HUES6 (cell line): ENCODE measurements around the gene SCN2B.
"Not testable (repeated sequence)": the region's sequence is repeated elsewhere in the genome, so short reads cannot be mapped to it uniquely, and the experiment has no call there.

Source experiments
- H3K27ac ChIP-seq: 2 replicates; pipeline ENCODE4 v1.7.0; 2013; ENCODE audit warnings: low read depth, mild to moderate bottlenecking, low read length, inconsistent platforms
- H3K27me3 ChIP-seq: 2 replicates; pipeline ENCODE4 v1.6.1; 2013; ENCODE audit warnings: low read length; ENCODE audit not compliant: control insufficient read depth, insufficient read depth
- H3K36me3 ChIP-seq: 2 replicates; pipeline ENCODE4 v1.6.1; 2013; ENCODE audit warnings: low read length; ENCODE audit not compliant: control insufficient read depth, insufficient read depth
- H3K4me1 ChIP-seq: 2 replicates; pipeline ENCODE4 v1.6.1; 2013; ENCODE audit warnings: low read length; ENCODE audit not compliant: control insufficient read depth, insufficient read depth
- H3K4me3 ChIP-seq: 2 replicates; pipeline ENCODE4 v1.5.1; 2013; ENCODE audit warnings: low read depth, low read length
- H3K9ac ChIP-seq: one replicate; pipeline ENCODE4 v1.6.1; 2013; ENCODE audit warnings: mild to moderate bottlenecking, low read length
- H3K9me3 ChIP-seq: 2 replicates; pipeline ENCODE4 v1.6.1; 2013; ENCODE audit warnings: low read depth, low read length; ENCODE audit not compliant: control insufficient read depth, insufficient read depth

SCN2B gene

GRCh38 chr11:118193910-118194566, 17.6 kb upstream of the SCN2B start:
- no peaks in the 10 kb centered on the region for H3K36me3 ChIP-seq
- H3K4me1 ChIP-seq = peaks cover 37% of the 10 kb centered on the region
- H3K9me3 ChIP-seq = peaks cover 10% of the 10 kb centered on the region; the same call in 1 of the 2 replicates
- H3K4me3 ChIP-seq = no peak overlapping the region
- no peaks in the 10 kb centered on the region for H3K27me3 ChIP-seq
- no peak overlapping the region for H3K9ac ChIP-seq
- no peak overlapping the region for H3K27ac ChIP-seq

- H3K9ac ChIP-seq, H3K4me3 ChIP-seq, H3K9me3 ChIP-seq, H3K27me3 ChIP-seq, H3K36me3 ChIP-seq, H3K27ac ChIP-seq: not testable (repeated sequence)
- H3K4me1 ChIP-seq = peaks cover 26% of the 10 kb centered on the region
These were observed 16.4 kb upstream of the SCN2B start for GRCh38 chr11:118192817-118193216.

GRCh38 chr11:118190942-118191506, 14.6 kb upstream of the SCN2B start:
- not testable (repeated sequence) for H3K36me3 ChIP-seq, H3K9me3 ChIP-seq
- peaks cover 15% of the 10 kb centered on the region for H3K4me1 ChIP-seq

GRCh38 chr11:118186346-118187107, 10.1 kb upstream of the SCN2B start:
- Histone ChIP-seq H3K27ac (no peak overlapping the region), H3K27me3 (no peaks in the 10 kb centered on the region; the same call in 1 of the 2 replicates), H3K4me3 (no peak overlapping the region), H3K9me3 (0 out of 2 replicates have a peak, but pooled peaks cover 2% of the 10 kb centered on the region), H3K9ac (no peak overlapping the region), H3K36me3 (no peaks in the 10 kb centered on the region), H3K4me1 (no peaks in the 10 kb centered on the region)

More at GRCh38 chr11:118190942-118191506, 14.6 kb upstream of the SCN2B start:
- not testable (repeated sequence) for H3K4me3 ChIP-seq, H3K27ac ChIP-seq, H3K9ac ChIP-seq, H3K27me3 ChIP-seq

GRCh38 chr11:118184784-118185579, 8.5 kb upstream of the SCN2B start:
- no peak overlapping the region for H3K4me3 ChIP-seq
- no peaks in the 10 kb centered on the region for H3K36me3 ChIP-seq
- H3K27ac ChIP-seq = no peak overlapping the region
- no peaks in the 10 kb centered on the region; the same call in 1 of the 2 replicates for H3K27me3 ChIP-seq
- H3K9ac ChIP-seq = no peak overlapping the region
- H3K9me3 ChIP-seq = no peaks in the 10 kb centered on the region
- peaks cover 11% of the 10 kb centered on the region for H3K4me1 ChIP-seq

- H3K9ac ChIP-seq, H3K36me3 ChIP-seq, H3K4me3 ChIP-seq, H3K27ac ChIP-seq, H3K9me3 ChIP-seq, H3K27me3 ChIP-seq: not testable (repeated sequence)
- H3K4me1 ChIP-seq = peaks cover 14% of the 10 kb centered on the region
These were observed 7.3 kb upstream of the SCN2B start for GRCh38 chr11:118183691-118184090.

- Histone ChIP-seq H3K9me3 (no peaks in the 10 kb centered on the region), H3K9ac (no peak overlapping the region), H3K27ac (no peak overlapping the region), H3K4me3 (peak overlapping the region; percentile 44), H3K27me3 (peaks cover 9% of the 10 kb centered on the region), H3K4me1 (peaks cover 23% of the 10 kb centered on the region), H3K36me3 (no peaks in the 10 kb centered on the region)
These were observed 3.9 kb upstream of the SCN2B start for GRCh38 chr11:118180300-118180703.

GRCh38 chr11:118176778-118177134, 317 bp upstream of the SCN2B start:
- Histone ChIP-seq H3K4me3 (no peak overlapping the region), H3K36me3 (no peaks in the 10 kb centered on the region), H3K27ac (no peak overlapping the region), H3K9ac (no peak overlapping the region), H3K4me1 (peaks cover 37% of the 10 kb centered on the region), H3K27me3 (peaks cover 39% of the 10 kb centered on the region), H3K9me3 (no peaks in the 10 kb centered on the region)

- no peak overlapping the region for H3K9ac ChIP-seq
These were observed 1.1 kb downstream of the SCN2B start for GRCh38 chr11:118175031-118175992.

GRCh38 chr11:118174006-118174567, 2.4 kb downstream of the SCN2B start:
- Histone ChIP-seq H3K27ac (no peak overlapping the region), H3K4me1 (peaks cover 37% of the 10 kb centered on the region), H3K36me3 (no peaks in the 10 kb centered on the region), H3K27me3 (peaks cover 64% of the 10 kb centered on the region), H3K9me3 (no peaks in the 10 kb centered on the region), H3K4me3 (no peak overlapping the region), H3K9ac (no peak overlapping the region)

More at GRCh38 chr11:118175031-118175992, 1.1 kb downstream of the SCN2B start:
- peak overlapping the region; percentile 62 for H3K4me3 ChIP-seq
- H3K36me3 ChIP-seq = no peaks in the 10 kb centered on the region
- H3K27ac ChIP-seq = no peak overlapping the region
- no peaks in the 10 kb centered on the region for H3K9me3 ChIP-seq
- H3K4me1 ChIP-seq = peaks cover 42% of the 10 kb centered on the region
- peaks cover 52% of the 10 kb centered on the region for H3K27me3 ChIP-seq
